Measurements from ENCODE around the gene ARHGAP28.

Gene ARHGAP28

DNA sequence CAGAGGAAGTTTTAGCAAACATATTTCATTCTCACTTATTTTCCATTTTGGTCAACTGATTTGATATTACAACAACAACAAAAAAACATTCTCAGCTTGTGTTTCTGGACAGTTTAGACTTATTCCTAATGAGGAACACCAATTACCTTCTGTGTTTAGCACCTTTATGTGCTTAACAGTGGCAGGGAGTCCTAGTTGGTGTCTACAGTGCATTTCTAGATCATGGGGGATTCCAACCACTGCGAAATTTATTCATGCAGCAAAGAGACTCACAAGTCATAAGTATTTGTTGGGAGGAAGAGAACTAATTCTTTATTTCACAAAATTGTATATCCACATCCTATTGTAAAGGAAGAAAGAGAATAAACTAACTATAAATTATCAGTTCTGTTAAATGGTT lies 4.2 kb downstream of the ARHGAP28 start:
- no peak for DNase-seq (ENCODE audit: low spot score)

DNA sequence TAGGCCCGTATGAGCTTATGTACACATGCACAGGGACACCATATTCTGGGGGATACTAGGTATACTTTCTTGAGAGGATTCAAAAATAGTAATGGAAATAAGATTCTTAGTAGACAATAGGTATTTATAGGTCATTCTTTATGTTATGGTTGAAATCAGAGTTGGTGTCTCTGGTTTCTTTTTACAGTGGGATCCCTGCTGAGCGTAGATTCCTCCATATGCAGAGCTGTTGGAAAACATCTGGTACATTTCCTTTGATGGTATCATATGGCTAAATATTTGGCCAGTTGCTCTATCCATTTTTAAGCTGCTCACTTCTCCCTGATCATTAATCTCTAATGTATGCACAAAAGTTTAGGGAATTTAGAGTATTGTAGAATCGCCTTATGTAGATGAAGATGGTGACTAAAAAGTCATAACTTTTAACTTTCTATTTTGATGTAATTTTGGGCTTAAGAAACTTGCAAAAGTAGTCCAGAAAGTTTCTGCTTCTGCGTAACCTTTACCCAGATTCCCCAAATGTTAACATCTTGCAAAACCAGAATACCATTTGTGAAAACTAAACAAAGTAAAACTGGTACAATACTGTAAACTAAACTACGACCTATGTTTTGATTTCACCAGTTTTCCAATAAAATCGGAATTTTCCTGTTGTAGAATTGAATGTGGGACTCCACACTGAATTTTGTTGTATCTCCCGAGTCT lies 5.4 kb downstream of the ARHGAP28 start:
- DNase-seq (ENCODE audit: low spot score), result no peak

DNA sequence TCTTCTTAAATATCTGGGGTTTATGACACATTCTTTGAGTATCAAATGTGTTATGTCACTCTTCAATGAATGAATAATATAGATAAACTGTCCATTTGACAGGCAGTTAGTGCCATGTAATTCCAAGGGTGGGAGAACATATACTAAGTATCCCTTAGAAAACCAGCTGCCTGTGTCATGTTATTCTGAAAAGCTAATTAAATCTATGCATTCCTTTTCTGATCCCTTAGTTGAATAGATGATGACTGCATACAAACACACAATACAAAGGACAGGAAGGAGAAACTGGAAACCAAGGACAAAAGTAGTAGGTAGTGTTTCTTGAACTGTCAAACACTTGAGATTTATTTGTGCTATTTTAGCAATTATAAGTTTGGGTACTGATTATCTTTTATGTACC lies 8.3 kb downstream of the ARHGAP28 start:
- no peak for DNase-seq (ENCODE audit: low spot score)

DNA sequence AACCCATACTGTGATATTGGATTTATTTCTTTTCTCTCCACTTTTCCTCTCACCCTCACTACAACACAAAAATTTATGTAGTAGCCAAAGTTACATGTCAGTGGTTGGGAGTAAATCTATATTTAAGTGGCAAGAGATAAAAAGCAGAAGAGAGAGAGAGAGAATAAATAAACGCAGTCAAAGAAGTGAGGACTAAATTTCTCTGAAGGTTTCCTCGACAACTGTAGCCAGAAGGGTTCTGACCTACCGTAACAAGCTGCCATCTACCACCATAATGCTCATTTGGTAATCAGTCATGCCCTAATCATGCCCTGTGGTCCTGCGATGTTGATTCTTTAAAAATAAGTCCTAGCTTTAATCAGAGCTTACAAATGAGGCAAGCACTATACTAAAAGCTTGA lies 9.1 kb downstream of the ARHGAP28 start:
- DNase-seq (ENCODE audit: low spot score), result no peak

DNA sequence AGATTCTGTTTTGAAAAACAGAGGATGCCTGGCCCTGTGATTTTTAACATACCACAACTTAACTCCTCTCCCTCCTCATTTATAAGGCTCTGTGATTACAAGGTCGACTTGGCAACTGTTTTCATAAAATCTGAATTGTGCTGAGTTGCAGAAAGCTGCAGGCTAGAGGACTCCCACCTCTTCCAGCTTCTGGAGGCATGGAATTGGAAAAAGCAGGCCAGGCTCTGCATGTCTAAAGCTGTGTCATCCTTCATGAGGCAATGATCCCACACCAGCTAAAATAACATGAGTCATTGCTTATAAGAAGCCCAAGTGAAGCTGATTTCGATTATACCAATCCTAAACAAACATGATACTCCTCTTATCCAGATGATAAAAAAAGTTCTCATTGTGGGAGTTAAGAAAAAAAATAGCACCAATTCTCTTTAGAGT lies 11.7 kb downstream of the ARHGAP28 start:
- no peak for DNase-seq (ENCODE audit: low spot score)

DNA sequence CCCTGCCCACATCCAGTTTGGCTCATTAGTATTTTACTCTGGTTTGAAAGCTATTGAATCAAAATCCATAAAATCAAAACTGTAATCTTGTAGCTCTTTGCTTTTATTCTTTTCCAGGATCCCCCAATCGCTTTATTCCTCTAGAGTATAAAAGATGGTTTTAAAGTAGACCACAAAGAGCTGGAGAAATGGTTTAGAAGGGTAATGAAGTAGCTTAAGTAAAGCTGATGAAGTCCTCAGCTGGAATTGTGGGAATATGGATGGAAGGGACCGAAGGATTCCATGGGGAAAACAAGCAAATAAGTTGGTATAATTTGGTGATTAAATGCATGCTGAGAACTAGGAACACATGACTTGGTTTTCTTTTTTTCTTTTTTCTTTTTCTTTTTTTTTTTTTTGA lies 12.3 kb downstream of the ARHGAP28 start:
- no peak for DNase-seq (ENCODE audit: low spot score)

DNA sequence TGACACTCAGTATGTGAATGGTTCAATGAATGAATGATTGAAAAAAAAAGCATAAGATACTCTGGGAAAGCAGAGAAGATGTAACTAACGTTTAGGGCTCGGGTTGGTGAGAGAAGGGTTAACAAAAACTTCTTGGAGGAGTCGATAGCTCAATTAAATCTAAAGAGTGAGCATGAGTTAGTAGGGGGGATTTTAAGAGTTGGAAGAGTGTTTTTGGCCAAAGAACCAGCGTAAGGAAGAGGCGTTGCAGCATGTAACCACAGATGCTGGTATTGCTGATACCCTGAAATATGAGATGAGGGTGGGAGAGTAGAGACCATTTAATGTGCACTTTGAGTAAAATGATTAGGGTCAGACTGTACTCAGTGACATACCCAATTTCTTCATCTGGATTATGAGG lies 14.5 kb downstream of the ARHGAP28 start:
- no peak for DNase-seq (ENCODE audit: low spot score)

DNA sequence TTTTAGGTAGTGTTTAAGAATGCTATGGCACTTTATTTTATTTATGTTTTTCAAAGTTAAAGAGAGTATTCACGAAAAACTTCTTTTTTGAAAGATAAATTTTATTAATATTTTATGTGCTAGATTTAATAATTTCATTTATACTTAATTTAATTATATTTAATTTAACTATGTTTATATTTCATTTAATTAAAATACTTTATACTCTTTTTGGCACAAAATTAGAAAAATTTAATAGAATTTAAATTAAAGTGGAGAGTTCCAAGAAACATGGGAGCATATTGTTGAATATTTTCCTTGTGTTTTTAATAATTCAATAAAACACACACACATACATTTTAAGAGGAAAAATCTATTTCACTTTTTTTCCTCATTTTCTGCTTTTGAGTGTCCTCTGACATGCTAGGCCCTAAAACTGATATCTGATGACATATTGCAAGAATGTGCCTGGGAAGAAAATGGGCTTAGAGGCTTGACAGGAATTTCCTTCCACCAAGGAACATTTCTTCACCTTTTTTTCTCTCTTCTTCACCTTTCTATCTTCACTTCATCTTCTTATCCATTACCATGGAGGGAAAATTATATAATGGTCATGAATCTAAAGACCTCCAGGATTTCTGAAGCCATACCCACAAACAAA lies 15.4 kb downstream of the ARHGAP28 start:
- no peak for DNase-seq (ENCODE audit: low spot score)

DNA sequence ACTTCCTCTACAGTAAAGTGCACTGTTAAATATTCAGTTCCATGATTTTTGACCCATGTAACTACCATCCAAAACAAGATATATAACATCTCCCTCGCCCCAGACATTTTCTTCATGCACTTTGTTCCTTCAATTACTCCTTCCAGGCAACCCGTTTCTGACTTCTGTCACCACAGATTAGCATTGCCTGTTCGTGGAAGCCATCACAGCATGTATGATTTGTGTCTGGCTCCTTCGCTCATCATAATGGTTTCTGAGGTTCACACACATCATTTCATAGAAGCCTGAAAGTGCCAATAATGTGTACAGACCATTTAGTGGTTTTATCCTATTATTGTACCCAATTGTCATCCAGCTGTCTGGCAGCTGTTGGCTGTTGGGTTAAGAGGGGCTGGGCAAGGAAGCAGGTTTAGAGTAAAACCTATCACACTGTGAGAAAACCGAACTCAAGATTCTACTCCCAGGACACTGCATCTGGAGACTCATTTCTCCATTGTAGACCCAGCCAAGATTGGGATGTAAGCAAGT lies 16.1 kb downstream of the ARHGAP28 start:
- no peak for DNase-seq (ENCODE audit: low spot score)

DNA sequence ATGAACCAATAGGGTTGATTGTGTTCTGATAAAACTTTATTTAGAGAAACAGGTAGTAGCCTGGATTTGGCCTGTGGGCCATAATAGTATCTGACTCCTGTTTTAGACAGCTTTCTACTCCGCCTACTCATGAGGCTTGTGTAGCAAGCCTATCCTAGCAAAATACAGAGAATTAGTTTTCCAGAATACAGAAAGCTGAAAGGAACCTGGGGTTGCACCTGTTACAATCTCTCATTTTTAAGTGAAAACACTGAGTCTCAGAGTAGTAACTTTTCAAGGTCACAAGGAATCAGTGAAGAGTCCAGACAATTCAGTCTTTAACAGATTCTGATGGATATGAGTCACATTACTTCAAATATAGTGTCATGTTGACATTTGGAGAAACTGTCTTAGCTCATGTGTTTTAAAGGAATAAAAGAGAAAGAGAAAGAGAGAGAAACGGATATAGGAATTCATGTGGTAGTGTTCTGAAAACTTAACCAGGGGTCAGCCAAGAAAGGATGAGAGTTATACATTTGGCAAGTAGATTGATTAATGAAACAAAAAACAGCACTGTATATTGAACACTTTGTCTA lies 17.0 kb downstream of the ARHGAP28 start:
- DNase-seq (ENCODE audit: low spot score), result no peak

DNA sequence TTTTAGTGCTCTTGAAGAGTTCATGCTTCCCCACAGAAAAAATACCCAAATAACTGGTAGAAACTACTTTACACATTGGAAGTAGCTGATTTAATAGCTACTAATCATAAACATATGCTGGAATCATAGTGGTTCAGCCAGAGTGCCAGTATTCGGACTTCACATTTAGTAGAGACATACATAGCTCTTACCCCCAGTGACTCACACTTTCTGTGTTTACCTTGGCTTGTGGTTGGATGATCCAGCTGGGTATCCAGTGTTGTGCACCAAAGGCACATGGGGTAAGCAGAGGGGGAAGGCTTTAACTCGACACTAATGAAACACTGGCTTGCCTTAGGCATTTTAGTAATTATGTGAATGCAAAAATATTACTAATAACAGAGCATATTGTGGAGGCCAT lies 18.1 kb downstream of the ARHGAP28 start:
- DNase-seq (ENCODE audit: low spot score), result no peak

DNA sequence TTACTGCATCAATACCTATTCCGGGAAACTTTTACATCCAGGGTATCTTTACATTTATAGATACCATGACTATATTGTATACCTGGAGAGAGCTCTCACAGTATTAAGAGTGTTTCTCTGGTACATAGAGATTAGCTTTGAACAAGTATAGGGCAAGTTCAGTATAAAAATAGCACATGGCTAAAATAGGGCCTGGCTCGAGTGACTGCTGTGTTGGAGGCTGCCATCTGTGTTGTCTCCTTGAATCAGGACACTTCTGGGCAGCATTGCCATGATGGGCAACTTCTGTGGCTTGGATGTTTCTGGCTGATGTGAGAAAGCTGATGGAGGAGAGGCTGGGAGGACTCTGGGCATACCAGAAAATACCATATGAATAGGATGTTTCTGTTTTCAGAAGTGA lies 18.7 kb downstream of the ARHGAP28 start:
- DNase-seq (ENCODE audit: low spot score), result no peak

DNA sequence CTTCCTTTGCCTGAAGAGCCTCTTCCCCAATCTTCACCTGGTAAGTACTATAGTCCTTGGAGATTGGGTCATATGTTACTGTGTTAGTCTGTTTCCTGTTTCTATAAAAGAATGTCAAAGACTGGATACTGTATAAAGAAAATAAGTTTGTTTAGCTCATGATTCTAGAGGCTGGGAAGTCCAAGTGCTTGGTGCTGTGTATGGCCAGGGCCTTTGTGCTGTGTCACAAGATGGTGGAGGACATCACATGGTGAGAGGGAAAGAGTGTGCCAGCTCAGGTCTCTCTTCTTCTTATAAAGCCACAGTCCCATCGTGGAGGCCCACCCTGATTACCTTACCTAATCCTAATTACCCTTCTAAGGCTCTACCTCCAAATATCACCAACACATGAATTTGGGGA lies 20.9 kb downstream of the ARHGAP28 start:
- DNase-seq (ENCODE audit: low spot score), result no peak

DNA sequence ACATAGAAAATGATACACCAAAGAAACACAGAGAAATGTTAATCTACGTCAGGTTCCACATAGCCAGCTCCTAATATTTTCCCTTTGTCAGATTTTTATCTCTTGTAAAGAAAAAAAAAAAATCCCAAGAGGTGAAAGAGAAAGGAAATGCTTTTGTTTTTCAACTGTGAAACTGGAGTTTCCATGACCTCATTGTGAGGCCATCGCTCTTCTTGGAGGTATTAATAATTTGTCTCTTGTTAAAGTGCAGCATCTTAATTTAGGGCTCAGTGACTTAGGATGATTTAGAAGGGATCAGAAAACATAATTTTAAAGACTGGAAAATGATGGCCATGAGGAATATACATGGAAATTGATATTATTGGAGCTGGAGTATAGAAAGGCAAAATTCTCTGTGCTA lies 21.7 kb downstream of the ARHGAP28 start:
- no peak for DNase-seq (ENCODE audit: low spot score)

DNA sequence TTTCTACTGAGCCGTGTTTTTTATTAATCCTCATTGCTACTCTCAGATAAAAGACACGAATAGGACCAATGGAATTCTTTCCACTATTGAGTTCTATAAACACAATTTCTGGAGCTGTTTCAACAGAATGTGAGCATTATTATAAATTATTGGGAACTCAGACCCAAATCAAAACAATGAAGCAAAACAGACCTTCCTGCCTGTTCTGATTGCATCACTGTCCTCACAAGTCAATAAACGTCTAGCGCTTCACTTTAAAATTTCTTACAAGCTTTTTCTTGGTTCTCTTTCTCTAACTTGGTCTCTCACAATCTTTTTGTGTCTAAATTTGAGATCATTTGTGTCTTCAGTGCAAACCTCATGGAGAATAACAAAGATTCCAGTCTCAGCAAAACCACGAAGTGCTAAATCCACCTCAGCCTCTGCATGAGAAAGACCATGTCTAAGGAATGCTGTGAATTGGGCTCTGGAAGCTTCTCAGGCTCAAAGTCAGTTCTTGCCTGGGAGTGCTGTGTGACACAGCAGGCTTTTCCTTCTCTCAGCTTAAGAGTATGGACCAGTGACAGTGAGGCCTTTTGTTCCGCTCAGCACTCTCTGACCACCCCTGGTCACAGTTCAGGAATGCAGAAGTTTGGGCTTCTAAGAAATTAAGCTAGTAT lies 22.8 kb downstream of the ARHGAP28 start:
- DNase-seq (ENCODE audit: low spot score), result peak; percentile 76

DNA sequence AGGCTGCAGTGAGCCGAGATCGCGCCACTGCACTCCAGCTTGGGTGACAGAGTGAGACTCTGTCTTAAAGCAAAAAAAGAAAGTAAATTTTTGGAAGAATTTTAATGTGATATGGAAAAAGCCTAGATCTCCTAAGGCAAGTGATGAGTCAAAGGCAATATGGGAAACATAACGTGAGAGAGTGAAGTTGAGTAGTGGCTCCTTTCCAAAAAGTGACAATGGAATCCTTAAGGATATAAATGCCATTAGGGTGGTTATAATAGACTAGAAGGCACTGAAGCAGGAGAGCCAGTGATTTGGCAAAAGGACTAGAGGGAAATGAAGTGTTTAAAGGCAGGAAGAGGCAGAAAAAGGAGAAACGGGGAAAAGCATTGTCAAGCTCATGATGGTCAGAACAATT lies 25.6 kb downstream of the ARHGAP28 start:
- no peak for DNase-seq (ENCODE audit: low spot score)

DNA sequence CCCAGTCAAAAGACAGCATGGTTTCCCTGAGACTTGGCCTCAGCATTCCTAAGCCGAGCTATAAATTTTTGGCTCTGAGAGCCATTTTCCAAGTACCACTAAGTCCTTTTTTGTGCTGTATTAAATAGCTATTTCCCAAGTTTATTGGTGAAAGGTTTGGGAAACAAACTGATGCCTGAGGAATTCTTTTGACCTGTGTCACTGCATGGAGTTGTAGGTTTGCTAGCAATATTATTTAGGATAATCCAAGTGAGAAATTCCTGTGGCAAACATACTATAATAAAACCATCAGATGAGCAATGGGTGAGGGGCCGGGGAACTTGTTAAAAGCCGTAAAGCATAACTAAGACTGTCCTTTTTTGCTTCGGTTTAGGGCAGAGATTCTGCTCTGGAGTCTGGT lies 28.4 kb downstream of the ARHGAP28 start:
- DNase-seq (ENCODE audit: low spot score), result no peak

DNA sequence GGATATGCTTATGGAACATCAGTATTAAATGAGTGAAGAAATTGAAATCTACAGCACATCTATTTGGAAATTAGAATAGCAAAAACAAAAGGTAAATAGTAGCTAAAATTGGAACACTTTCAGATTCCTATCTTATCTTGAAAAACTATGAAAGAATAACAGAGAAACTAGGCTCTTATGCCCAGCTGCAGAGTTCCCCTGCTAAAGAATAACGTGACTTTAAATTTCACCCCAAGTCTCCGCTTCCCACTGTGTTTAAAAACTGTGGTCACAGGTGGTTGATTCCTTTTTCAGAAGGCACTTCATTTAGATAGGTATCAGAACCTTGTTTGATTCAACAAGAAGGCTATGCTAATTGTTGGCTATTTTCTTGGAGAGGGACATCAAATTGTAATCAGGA lies 30.1 kb downstream of the ARHGAP28 start:
- DNase-seq (ENCODE audit: low spot score), result no peak

DNA sequence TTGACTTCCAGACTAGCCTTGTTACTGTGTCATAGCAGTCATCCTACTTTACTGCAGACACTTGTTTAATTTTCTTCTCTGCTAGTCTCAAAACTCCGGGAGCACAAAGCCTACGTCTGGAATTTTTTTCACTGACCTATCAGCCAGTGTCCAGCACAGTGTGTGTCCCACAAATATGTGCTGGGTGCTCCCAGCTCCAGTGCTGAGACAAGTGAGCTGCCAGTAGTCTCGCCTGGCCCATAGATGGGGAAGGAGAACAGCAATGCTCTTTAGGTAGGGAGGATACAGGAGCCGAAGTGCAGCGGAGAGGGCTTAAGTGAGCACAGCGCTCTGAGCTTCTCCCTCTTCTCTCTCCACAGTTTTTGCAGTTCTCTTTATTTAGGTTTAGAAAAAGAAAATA lies 34.0 kb downstream of the ARHGAP28 start:
- DNase-seq (ENCODE audit: low spot score), result no peak

DNA sequence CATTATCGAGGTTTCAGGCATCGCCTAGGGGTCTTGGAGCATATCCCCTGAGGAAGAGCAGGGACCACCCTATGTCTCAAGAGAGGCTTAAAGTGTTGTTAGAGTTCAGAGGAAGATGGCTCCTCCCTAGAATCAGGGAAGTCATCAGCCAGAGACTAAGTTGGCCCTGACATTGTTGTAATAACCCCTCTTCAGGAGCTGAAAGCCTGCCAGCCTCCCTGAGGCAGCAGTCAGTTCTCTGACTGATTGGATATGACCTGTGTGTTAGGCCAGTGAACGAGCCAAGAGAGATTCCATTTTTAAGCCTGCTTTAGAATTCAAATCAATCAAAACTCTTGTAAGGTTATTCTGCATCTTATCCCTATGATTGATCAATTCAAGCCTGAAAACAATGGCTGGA lies 34.9 kb downstream of the ARHGAP28 start:
- DNase-seq (ENCODE audit: low spot score), result no peak

DNA sequence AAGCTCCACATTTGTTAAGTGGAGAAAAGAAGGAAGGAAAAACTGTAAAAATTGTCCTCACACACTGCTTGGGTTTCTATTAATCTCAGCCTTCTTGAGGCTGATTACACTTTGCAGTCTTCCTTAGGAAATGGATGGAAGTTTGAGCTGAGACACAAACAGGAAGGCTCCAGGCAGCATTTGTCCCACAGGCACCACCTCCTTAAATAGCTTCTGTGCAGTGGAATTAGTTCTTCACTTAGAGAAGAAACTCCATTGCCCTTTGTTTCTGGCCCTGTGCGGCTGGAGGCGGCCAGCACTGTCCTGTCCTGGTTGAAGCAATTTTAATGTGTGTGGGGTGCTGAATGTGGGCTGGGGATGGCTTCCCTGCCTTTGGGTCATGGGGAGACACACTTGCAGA lies 44.3 kb downstream of the ARHGAP28 start:
- DNase-seq (ENCODE audit: low spot score), result no peak

DNA sequence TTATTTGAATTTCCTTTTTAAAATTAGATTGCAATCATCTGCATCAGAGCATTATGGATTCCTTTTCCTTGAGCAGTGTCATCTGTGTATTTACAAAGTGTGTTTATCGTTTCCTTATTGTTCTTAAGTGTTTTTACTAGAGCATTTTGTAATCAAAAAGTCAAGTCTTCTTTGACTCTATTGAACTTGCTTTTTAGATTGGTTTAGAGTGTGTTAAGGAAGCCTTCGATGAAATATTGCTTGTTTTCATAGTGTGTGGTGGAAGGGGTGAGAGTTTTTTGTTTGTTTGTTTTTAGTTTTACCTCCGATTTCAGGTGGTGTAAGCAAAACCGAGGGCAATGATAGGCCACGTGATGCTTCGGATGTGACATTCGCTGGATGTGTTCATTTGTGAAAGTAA lies 45.7 kb downstream of the ARHGAP28 start:
- DNase-seq (ENCODE audit: low spot score), result no peak

DNA sequence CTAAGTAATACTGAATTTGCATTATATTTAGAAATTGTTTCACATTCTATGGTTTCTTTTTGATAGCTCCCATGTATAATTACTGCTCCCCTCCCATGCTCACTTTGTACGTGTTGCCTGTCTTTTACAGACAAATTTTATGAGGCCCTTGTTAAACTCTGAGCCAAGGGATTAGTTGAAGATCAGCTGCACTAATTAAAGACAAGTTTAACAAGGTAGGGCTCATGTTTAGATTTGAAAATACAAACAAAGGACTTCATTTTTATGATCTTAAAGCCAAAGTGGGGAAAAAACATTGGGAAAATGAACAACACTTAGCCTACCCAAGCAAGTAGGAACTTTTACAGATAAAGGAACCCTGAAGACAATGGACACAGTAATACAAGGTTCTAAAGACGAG lies 46.2 kb downstream of the ARHGAP28 start:
- DNase-seq (ENCODE audit: low spot score), result no peak
